HUES64 (cell line): ENCODE results near the gene SRP9.
"Not testable (repeated sequence)": the region's sequence is repeated elsewhere in the genome, so short reads cannot be mapped to it uniquely, and the experiment has no call there.

Experiments used
- H3K27ac ChIP-seq: 2 replicates; pipeline ENCODE4 v1.7.0; 2013; ENCODE audit warnings: low read depth, low read length, inconsistent platforms
- H3K27me3 ChIP-seq: 2 replicates; pipeline ENCODE4 v1.6.1; 2013; ENCODE audit warnings: mild to moderate bottlenecking, low read length; ENCODE audit not compliant: insufficient read depth
- H3K36me3 ChIP-seq: 2 replicates; pipeline ENCODE4 v1.6.1; 2013; ENCODE audit warnings: mild to moderate bottlenecking, low read length; ENCODE audit not compliant: insufficient read depth
- H3K4me1 ChIP-seq: 2 replicates; pipeline ENCODE4 v1.6.1; 2013; ENCODE audit warnings: mild to moderate bottlenecking, low read length, moderate library complexity; ENCODE audit not compliant: insufficient read depth
- H3K4me3 ChIP-seq: 2 replicates; pipeline ENCODE4 v1.5.1; 2013; ENCODE audit warnings: mild to moderate bottlenecking, low read length, moderate library complexity
- H3K9ac ChIP-seq: 2 replicates; pipeline ENCODE4 v1.6.1; 2013; ENCODE audit warnings: mild to moderate bottlenecking, low read depth, low read length
- H3K9me3 ChIP-seq: 2 replicates; pipeline ENCODE4 v1.6.1; 2013; ENCODE audit warnings: low read depth, low read length; ENCODE audit not compliant: insufficient read depth
- WGBS: fragments of 150-250, 120-280 bp; methylation state at CpG from one replicate; pipeline ENCODE4 v1.1.7; 2013; ENCODE audit warnings: missing lambda C conversion rate; 5-methylcytosine and 5-hydroxymethylcytosine counted together

The SRP9 gene

GRCh38 chr1:225830841-225831240 is 53.2 kb downstream of the SRP9 start:
- Histone ChIP-seq H3K9me3 (no peaks in the 10 kb centered on the region), H3K4me3 (no peak overlapping the region), H3K4me1 (peaks cover 6% of the 10 kb centered on the region; the same call in 1 of the 2 replicates), H3K36me3 (peaks cover 31% of the 10 kb centered on the region), H3K27me3 (no peaks in the 10 kb centered on the region), H3K27ac (no peak overlapping the region), H3K9ac (no peak overlapping the region)
- 92% methylated on average over 6 of the region's 6 CpGs for WGBS

- no peaks in the 10 kb centered on the region for H3K9me3 ChIP-seq
- peaks cover 40% of the 10 kb centered on the region for H3K36me3 ChIP-seq
- no peak overlapping the region for H3K27ac ChIP-seq
- H3K27me3 ChIP-seq = no peaks in the 10 kb centered on the region
- 95% methylated on average over 7 of the region's 7 CpGs for WGBS
- H3K9ac ChIP-seq = no peak overlapping the region
- H3K4me1 ChIP-seq = no peaks in the 10 kb centered on the region
- no peak overlapping the region for H3K4me3 ChIP-seq
These were observed 57.0 kb downstream of the SRP9 start for GRCh38 chr1:225834417-225835329.

- peaks cover 50% of the 10 kb centered on the region for H3K36me3 ChIP-seq
- H3K9ac ChIP-seq = no peak overlapping the region
- no peak overlapping the region for H3K27ac ChIP-seq
- WGBS = 96% methylated on average over 3 of the region's 3 CpGs
- no peaks in the 10 kb centered on the region for H3K4me1 ChIP-seq
- no peaks in the 10 kb centered on the region for H3K9me3 ChIP-seq
- H3K4me3 ChIP-seq = no peak overlapping the region
- no peaks in the 10 kb centered on the region for H3K27me3 ChIP-seq
These were observed 58.2 kb downstream of the SRP9 start for GRCh38 chr1:225835856-225836255.

GRCh38 chr1:225836296-225836695 is 58.7 kb downstream of the SRP9 start:
- H3K4me1 ChIP-seq, H3K4me3 ChIP-seq, H3K9me3 ChIP-seq, H3K27ac ChIP-seq, H3K9ac ChIP-seq, H3K27me3 ChIP-seq: not testable (repeated sequence)
- H3K36me3 ChIP-seq = peaks cover 50% of the 10 kb centered on the region
- WGBS = 93% methylated on average over 4 of the region's 4 CpGs

GRCh38 chr1:225838793-225839192 is 61.2 kb downstream of the SRP9 start:
- no peaks in the 10 kb centered on the region for H3K4me1 ChIP-seq
- no peak overlapping the region for H3K9ac ChIP-seq
- H3K27ac ChIP-seq = no peak overlapping the region
- H3K36me3 ChIP-seq = peaks cover 29% of the 10 kb centered on the region
- no peaks in the 10 kb centered on the region for H3K27me3 ChIP-seq
- WGBS = 95% methylated on average over 14 of the region's 14 CpGs
- H3K4me3 ChIP-seq = no peak overlapping the region
- H3K9me3 ChIP-seq = no peaks in the 10 kb centered on the region
